HG03521 (cell line): ENCODE measurements around the gene NUDT3.
"Not testable (repeated sequence)": the region's sequence is repeated elsewhere in the genome, so short reads cannot be mapped to it uniquely, and the experiment has no call there.

ENCODE experiments used
- ATAC-seq: cut with Tn5 transposase; IDR thresholded peaks from one replicate; pipeline ENCODE4 v1.9.1; 2021; ENCODE audit warnings: mild to moderate bottlenecking, moderate library complexity; ENCODE audit not compliant: unreplicated experiment

NUDT3 gene

GRCh38 chr6:34346175-34347119 lies 46.0 kb downstream of the NUDT3 start:
- no peak for ATAC-seq

GRCh38 chr6:34343806-34344205 lies 48.7 kb downstream of the NUDT3 start:
- ATAC-seq: no peak

- ATAC-seq: no peak
Observed at GRCh38 chr6:34342247-34342646, 50.2 kb downstream of the NUDT3 start.

GRCh38 chr6:34341481-34341971 lies 50.9 kb downstream of the NUDT3 start:
- ATAC-seq: no peak

GRCh38 chr6:34340906-34341480 lies 51.5 kb downstream of the NUDT3 start:
- no peak for ATAC-seq

- ATAC-seq: no peak
Observed at GRCh38 chr6:34340394-34340793, 52.1 kb downstream of the NUDT3 start.

GRCh38 chr6:34339971-34340370 lies 52.5 kb downstream of the NUDT3 start:
- ATAC-seq: no peak

GRCh38 chr6:34339432-34339831 lies 53.0 kb downstream of the NUDT3 start:
- no peak for ATAC-seq

GRCh38 chr6:34338811-34339210 lies 53.7 kb downstream of the NUDT3 start:
- no peak for ATAC-seq

GRCh38 chr6:34338377-34338776 lies 54.1 kb downstream of the NUDT3 start:
- ATAC-seq: no peak

GRCh38 chr6:34334796-34335416 lies 57.6 kb downstream of the NUDT3 start:
- ATAC-seq: no peak

- no peak for ATAC-seq
Observed at GRCh38 chr6:34333858-34334257, 58.6 kb downstream of the NUDT3 start.

- no peak for ATAC-seq
Observed at GRCh38 chr6:34332251-34333198, 59.9 kb downstream of the NUDT3 start.

GRCh38 chr6:34331371-34332050 lies 61.0 kb downstream of the NUDT3 start:
- ATAC-seq: no peak

- ATAC-seq: not testable (repeated sequence)
Observed at GRCh38 chr6:34329814-34330213, 62.7 kb downstream of the NUDT3 start.

GRCh38 chr6:34328969-34329368 lies 63.5 kb downstream of the NUDT3 start:
- ATAC-seq: no peak

GRCh38 chr6:34327313-34328205 lies 64.9 kb downstream of the NUDT3 start:
- not testable (repeated sequence) for ATAC-seq

GRCh38 chr6:34325633-34326032 lies 66.8 kb downstream of the NUDT3 start:
- no peak for ATAC-seq
